ENCODE measurements around the gene RGSL1. TPM values are rescaled to one million over a fixed set of nuclear protein-coding genes. Genes with fewer than 3 reads are reported as not detected.
A peak's percentile ranks its signal among the peaks of the same experiment; 100 is the strongest.

The RGSL1 gene
- total RNA-seq, 1 donor from 2014 or later = not detected

GRCh38 chr1:182601416-182601786, 151.5 kb downstream of the RGSL1 start:
- no peaks in the 10 kb centered on the region for H3K9me3 Mint-ChIP-seq
- no peak overlapping the region for H3K27ac Mint-ChIP-seq (ENCODE audit: unreplicated experiment)
- no peaks in the 10 kb centered on the region for H3K36me3 Mint-ChIP-seq (ENCODE audit: low read depth)
- TF ChIP-seq, protein P1, sequence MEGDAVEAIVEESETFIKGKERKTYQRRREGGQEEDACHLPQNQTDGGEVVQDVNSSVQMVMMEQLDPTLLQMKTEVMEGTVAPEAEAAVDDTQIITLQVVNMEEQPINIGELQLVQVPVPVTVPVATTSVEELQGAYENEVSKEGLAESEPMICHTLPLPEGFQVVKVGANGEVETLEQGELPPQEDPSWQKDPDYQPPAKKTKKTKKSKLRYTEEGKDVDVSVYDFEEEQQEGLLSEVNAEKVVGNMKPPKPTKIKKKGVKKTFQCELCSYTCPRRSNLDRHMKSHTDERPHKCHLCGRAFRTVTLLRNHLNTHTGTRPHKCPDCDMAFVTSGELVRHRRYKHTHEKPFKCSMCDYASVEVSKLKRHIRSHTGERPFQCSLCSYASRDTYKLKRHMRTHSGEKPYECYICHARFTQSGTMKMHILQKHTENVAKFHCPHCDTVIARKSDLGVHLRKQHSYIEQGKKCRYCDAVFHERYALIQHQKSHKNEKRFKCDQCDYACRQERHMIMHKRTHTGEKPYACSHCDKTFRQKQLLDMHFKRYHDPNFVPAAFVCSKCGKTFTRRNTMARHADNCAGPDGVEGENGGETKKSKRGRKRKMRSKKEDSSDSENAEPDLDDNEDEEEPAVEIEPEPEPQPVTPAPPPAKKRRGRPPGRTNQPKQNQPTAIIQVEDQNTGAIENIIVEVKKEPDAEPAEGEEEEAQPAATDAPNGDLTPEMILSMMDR (conservative IDR thresholded peaks at IDR 0.05) = peak; percentile 93
- no peak overlapping the region for H3K4me3 Mint-ChIP-seq
- peak; percentile 74 for DNase-seq (ENCODE audit: low read depth, low spot score)
- H3K27me3 Mint-ChIP-seq (ENCODE audit: low read depth) = no peaks in the 10 kb centered on the region
- peaks cover 12% of the 10 kb centered on the region for H3K4me1 Mint-ChIP-seq

DNA sequence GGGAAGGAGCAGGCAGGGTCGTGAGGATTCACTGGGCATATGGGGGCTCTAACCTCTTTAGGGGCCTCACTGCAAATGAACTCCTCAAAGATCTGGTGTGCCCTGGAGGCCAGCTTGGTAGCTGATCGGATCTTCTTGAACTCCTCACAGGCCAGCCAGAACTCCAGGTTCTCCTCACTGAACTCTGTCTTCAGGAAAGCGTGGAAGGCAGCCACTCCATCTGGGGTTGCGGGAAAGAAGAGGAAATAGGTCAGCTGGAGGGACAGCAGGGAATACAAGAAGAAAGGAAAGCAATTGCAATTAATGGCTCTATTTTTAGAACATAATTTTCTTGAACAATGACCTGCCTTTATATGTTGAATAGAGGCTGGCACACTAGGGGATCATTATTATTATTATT, 152.0 kb downstream of the RGSL1 start:
- Mint-ChIP-seq H3K9me3 (no peaks in the 10 kb centered on the region), H3K36me3 (ENCODE audit: low read depth) (no peaks in the 10 kb centered on the region), H3K4me1 (peaks cover 17% of the 10 kb centered on the region), H3K4me3 (no peak overlapping the region), H3K27ac (ENCODE audit: unreplicated experiment) (no peak overlapping the region), H3K27me3 (ENCODE audit: low read depth) (no peaks in the 10 kb centered on the region)
- TF ChIP-seq, protein P1 (conservative IDR thresholded peaks at IDR 0.05) = no peak
- DNase-seq (ENCODE audit: low read depth, low spot score) = no peak

DNA sequence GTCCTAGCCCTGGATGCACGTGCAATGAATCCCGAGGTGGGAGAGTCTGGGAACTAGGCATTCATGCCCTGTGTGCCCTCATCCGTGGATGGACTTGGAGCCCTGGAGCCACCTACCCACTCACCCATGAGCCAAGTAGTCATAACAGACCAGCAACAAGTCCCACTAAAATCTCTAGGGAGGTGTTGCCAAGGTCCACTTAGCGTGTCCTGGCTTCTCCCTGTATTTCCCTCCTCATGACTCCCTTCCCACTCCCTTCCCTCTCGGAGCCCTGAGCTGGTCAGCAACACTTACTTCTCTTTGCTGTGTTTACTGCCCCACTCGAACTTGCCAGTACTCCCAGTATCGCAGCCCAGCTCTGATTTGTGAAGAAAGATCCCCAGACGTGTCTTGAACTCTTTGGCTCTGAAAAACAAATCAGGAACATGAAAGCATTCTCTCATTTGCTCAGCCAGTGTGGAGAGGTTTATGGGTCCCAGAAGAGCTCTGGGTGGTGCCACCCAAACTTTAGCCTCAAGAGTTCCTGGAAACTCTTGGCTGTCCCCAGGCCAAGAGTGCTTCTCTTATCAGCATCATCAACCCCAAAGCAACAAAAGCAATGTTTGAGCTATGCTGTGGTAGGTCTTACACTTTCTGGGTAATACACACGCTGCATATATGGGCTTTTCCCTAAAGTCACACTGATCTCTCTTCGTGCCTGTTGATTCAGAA, 153.1 kb downstream of the RGSL1 start:
- no peak overlapping the region for H3K27ac Mint-ChIP-seq (ENCODE audit: unreplicated experiment)

GRCh38 chr1:182603646-182604174, 153.8 kb downstream of the RGSL1 start:
- peak overlapping the region; percentile 66 for H3K4me3 Mint-ChIP-seq
- TF ChIP-seq, protein P1 (conservative IDR thresholded peaks at IDR 0.05) = no peak
- no peaks in the 10 kb centered on the region for H3K36me3 Mint-ChIP-seq (ENCODE audit: low read depth)
- DNase-seq (ENCODE audit: low read depth, low spot score) = no peak
- H3K4me1 Mint-ChIP-seq = peaks cover 28% of the 10 kb centered on the region
- no peaks in the 10 kb centered on the region for H3K27me3 Mint-ChIP-seq (ENCODE audit: low read depth)
- H3K27ac Mint-ChIP-seq (ENCODE audit: unreplicated experiment) = no peak overlapping the region
- H3K9me3 Mint-ChIP-seq = no peaks in the 10 kb centered on the region

More for the DNA sequence above, 153.1 kb downstream of the RGSL1 start:
- no peak for DNase-seq (ENCODE audit: low read depth, low spot score)
- H3K4me3 Mint-ChIP-seq = peak overlapping the region; percentile 66
- no peaks in the 10 kb centered on the region for H3K27me3 Mint-ChIP-seq (ENCODE audit: low read depth)
- no peaks in the 10 kb centered on the region for H3K9me3 Mint-ChIP-seq
- peaks cover 24% of the 10 kb centered on the region for H3K4me1 Mint-ChIP-seq
- no peaks in the 10 kb centered on the region for H3K36me3 Mint-ChIP-seq (ENCODE audit: low read depth)
- TF ChIP-seq, protein P1 (conservative IDR thresholded peaks at IDR 0.05) = no peak

- Mint-ChIP-seq H3K4me1 (peaks cover 31% of the 10 kb centered on the region), H3K36me3 (ENCODE audit: low read depth) (no peaks in the 10 kb centered on the region), H3K27ac (ENCODE audit: unreplicated experiment) (peak within 1 kb of the TSS; percentile 65), H3K4me3 (peak within 1 kb of the TSS; percentile 66), H3K27me3 (ENCODE audit: low read depth) (no peaks in the 10 kb centered on the region), H3K9me3 (no peaks in the 10 kb centered on the region)
- peak; percentile 83 for DNase-seq (ENCODE audit: low read depth, low spot score)
- TF ChIP-seq, protein P1 (conservative IDR thresholded peaks at IDR 0.05) = no peak
Observed at GRCh38 chr1:182604175-182605164, 154.5 kb downstream of the RGSL1 start, which contains the start of gene RGS16. TSS of gene RGS16 (minus strand) at chr1:182604389. CDS start at chr1:182604259, 130 bp downstream.

Data from neural crest cell (in vitro differentiated cells).